Mononuclear cell (primary cell): ENCODE measurements around the gene TRA2A. TPM values are rescaled to one million over a fixed set of nuclear protein-coding genes. Genes with fewer than 3 reads are reported as not detected.

ENCODE experiments used
- H3K27me3 ChIP-seq: 2 replicates; pipeline ENCODE4 v1.6.0; 2011; ENCODE audit warnings: low read length, control low read depth; ENCODE audit not compliant: insufficient read depth
- H3K4me1 ChIP-seq: 2 replicates; pipeline ENCODE4 v1.5.1; 2011; ENCODE audit warnings: mild to moderate bottlenecking, low read length, control low read depth; ENCODE audit not compliant: insufficient read depth
- H3K4me3 ChIP-seq: 2 replicates; pipeline ENCODE4 v1.5.1; 2011; ENCODE audit warnings: mild to moderate bottlenecking, low read length, moderate library complexity
- H3K9me3 ChIP-seq: 2 replicates; pipeline ENCODE4 v1.5.1; 2011; ENCODE audit warnings: low read depth, mild to moderate bottlenecking, control low read depth, low read length
- total RNA-seq: library from RNA; depleted of rRNA; stranded (reverse); fragments of >200 nt; gene quantifications from one replicate; pipeline ENCODE4 v1.2.3, GENCODE V29; 2012

Gene TRA2A
- total RNA-seq, 1 donor: 101 TPM

DNA sequence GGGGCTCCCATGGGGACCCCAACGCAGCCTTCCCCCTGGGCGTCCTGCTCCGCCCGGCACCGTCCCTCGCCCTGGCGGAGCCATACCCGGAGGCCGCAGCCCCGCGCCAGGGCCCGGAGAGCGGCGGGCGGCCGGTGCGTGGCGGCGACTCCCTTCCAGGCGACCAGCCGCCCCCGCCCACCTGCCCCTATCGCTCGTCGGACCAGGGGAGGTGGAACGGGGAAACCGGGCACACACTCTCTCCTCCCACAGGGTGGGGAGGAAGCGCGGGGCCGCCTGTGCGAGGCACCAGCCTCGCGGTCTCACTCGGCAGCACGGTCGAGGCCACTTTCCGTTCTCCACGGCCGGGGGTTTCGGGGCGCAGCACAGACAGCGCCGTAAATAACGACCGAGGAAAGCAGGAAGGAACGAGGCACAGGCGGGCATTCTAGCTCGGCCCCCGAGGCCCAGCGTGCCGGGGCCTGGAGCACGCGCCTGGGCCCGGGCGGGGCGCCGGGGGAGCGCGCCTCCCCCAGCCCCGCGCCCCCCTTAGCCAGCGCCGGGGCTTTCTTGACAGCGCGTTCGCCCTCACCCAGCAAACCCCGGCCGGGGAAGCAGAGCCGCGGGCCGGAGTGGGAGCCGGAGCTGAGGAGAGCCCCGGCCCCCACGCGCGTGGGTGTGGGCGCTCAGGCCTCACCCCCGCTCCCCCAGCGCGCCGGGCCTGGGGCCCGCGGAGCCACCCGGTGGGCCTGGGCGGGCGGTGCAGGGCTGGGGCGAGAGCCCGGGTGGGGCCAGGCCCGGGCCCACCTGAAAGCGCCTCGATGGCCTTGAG, 62.4 kb downstream of the TRA2A start:
- peaks cover 91% of the 10 kb centered on the region for H3K27me3 ChIP-seq
- H3K4me3 ChIP-seq: no peak overlapping the region
- H3K9me3 ChIP-seq: no peaks in the 10 kb centered on the region
- H3K4me1 ChIP-seq: peaks cover 50% of the 10 kb centered on the region

- no peaks in the 10 kb centered on the region for H3K9me3 ChIP-seq
These were observed 63.1 kb downstream of the TRA2A start for GRCh38 chr7:23468526-23469149.

DNA sequence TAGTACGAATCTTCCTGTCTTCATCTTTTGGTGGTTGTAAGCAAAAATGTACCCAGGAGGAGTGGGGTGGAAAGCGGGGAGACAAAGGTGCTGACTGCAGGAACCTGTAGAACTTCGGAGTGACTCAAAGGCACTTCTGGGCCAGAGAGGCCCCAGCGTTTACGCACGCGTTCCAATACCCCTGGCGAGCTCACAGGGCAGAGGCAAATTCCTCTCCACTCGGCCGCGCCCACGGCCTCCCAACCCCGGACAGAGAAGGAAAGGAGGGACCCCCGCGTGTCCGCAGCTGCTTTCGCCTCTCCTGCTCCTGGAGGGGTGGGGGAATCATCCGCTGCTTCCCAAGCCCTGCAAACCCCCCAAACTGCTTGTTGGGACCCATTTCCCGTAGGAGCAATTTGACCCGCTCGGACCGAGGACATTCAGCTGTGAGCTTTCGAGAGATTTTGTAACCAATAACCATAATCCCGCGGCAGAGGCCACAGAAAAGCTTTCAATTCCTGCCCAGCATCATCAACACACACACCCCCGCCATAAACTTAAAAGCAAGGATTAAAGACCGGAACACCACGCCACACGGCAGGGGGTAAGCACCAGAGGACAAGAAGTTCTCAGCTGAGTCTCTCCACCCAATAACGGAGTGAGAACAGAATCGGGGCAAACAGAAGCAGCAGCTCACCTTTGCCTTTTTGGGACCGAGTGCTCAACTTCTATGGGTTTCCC, 63.8 kb downstream of the TRA2A start:
- H3K4me1 ChIP-seq: peaks cover 40% of the 10 kb centered on the region
- peaks cover 91% of the 10 kb centered on the region for H3K27me3 ChIP-seq
- no peaks in the 10 kb centered on the region for H3K9me3 ChIP-seq
- H3K4me3 ChIP-seq: no peak overlapping the region

More at GRCh38 chr7:23468526-23469149, 63.1 kb downstream of the TRA2A start:
- Histone ChIP-seq H3K4me1 (peaks cover 43% of the 10 kb centered on the region), H3K4me3 (no peak overlapping the region), H3K27me3 (peaks cover 91% of the 10 kb centered on the region)

GRCh38 chr7:23467291-23467805, 64.4 kb downstream of the TRA2A start:
- H3K4me3 ChIP-seq: no peak overlapping the region
- peaks cover 90% of the 10 kb centered on the region for H3K27me3 ChIP-seq

GRCh38 chr7:23462846-23463245, 68.9 kb downstream of the TRA2A start:
- no peak overlapping the region for H3K4me3 ChIP-seq
- peaks cover 2% of the 10 kb centered on the region for H3K4me1 ChIP-seq
- H3K9me3 ChIP-seq: no peaks in the 10 kb centered on the region
- peaks cover 74% of the 10 kb centered on the region for H3K27me3 ChIP-seq

More at GRCh38 chr7:23467291-23467805, 64.4 kb downstream of the TRA2A start:
- Histone ChIP-seq H3K4me1 (peaks cover 40% of the 10 kb centered on the region), H3K9me3 (no peaks in the 10 kb centered on the region)

DNA sequence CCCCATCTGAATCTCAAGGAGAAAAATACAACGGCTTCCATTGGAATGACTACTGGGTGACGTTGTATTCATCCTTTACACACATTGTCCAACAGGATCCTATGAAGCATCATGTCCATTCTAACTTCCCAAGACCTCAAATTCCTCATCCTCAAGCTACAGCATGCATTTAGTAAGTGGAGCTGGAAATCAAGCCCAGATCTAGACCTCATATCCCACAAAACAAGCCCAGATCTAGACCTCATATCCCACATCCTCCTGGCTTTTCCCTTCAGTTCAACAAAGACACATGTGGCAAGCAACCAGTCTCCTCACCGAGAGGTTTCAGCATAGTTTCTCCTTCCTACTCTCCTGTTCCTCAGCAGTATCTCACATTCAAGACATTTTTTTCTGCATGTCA, 73.7 kb downstream of the TRA2A start:
- H3K27me3 ChIP-seq: peaks cover 33% of the 10 kb centered on the region
- H3K4me3 ChIP-seq: no peak overlapping the region
- no peaks in the 10 kb centered on the region for H3K9me3 ChIP-seq
- H3K4me1 ChIP-seq: no peaks in the 10 kb centered on the region

- H3K4me1 ChIP-seq: no peaks in the 10 kb centered on the region
- no peak overlapping the region for H3K4me3 ChIP-seq
- peaks cover 20% of the 10 kb centered on the region for H3K27me3 ChIP-seq
- H3K9me3 ChIP-seq: no peaks in the 10 kb centered on the region
These were observed 75.7 kb downstream of the TRA2A start for GRCh38 chr7:23456093-23456492.

DNA sequence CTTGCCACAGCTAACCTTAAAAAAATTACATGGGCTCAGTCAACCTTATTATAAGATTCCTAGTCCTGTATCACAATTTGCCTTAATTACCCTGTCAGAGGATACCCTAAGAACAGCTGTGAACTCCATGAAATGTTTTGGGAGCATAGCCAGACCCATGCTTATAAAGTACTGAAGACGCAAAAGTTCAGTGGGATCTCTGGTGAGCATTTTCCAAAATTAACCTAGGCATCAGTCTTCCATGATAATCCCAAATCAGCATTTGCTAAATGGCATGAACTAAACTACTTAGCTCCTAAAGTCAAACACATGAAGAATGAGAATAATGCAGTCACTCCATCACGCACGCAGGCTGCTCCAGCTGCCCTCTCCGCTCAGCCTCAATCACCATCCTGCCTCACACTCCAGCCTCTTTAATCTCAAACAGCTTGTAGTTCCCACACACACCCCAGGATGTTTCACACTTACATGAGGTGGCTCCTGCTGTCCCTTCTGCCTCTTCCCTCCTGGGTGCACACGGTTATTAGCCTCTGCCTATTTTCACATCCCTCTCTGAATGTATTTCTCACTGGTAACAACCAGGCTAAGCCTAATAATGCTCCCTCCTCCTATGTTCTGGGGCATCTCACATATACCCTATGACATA, 76.8 kb downstream of the TRA2A start:
- Histone ChIP-seq H3K9me3 (no peaks in the 10 kb centered on the region), H3K27me3 (peaks cover 18% of the 10 kb centered on the region), H3K4me3 (no peak overlapping the region), H3K4me1 (no peaks in the 10 kb centered on the region)

Other genes starting within 250 kb of the TRA2A start
- 25.7 TPM for gene MALSU1, start 232.6 kb downstream of the TRA2A start, total RNA-seq
- gene IGF2BP3, start 61.5 kb downstream of the TRA2A start, total RNA-seq: 13.7 TPM
- 32.5 TPM for gene CCDC126, start 65.4 kb upstream of the TRA2A start, total RNA-seq
- gene FAM221A, start 148.2 kb upstream of the TRA2A start, total RNA-seq: 4.4 TPM
- gene STK31, start 178.2 kb upstream of the TRA2A start, total RNA-seq: 0.52 TPM